HepG2 (cell line): Measurements from ENCODE around the gene TMEM62. TPM values are rescaled to one million over a fixed set of nuclear protein-coding genes. Genes with fewer than 3 reads are reported as not detected.

Experiments
- BHLHE40 ChIP-seq: IDR thresholded peaks from 2 replicates; pipeline ENCODE4 v1.6.1; 2011; ENCODE audit warnings: low read length, improper control_type of control experiment
- DR1 ChIP-seq: sonication (generic); formaldehyde crosslinking; IDR thresholded peaks from 2 replicates; pipeline ENCODE4 v1.8.0; 2021; ENCODE audit warnings: mild to moderate bottlenecking, missing genetic modification reagents, inconsistent platforms
- EED ChIP-seq: sonication (generic); formaldehyde crosslinking; IDR thresholded peaks from 2 replicates; pipeline ENCODE4 v1.5.0; 2020; ENCODE audit warnings: mild to moderate bottlenecking, missing genetic modification reagents
- FOXK1 ChIP-seq: sonication (generic); formaldehyde crosslinking; IDR thresholded peaks from 2 replicates; pipeline ENCODE4 v1.4.0; 2020; ENCODE audit warnings: low read depth, missing genetic modification reagents, borderline replicate concordance
- FOXO1 ChIP-seq: sonication (generic); formaldehyde crosslinking; IDR thresholded peaks from 2 replicates; pipeline ENCODE4 v1.4.0; 2020; ENCODE audit warnings: missing genetic modification reagents
- NFATC3 ChIP-seq: sonication (generic); formaldehyde crosslinking; IDR thresholded peaks from 2 replicates; pipeline ENCODE4 v1.5.1; 2020; ENCODE audit warnings: mild to moderate bottlenecking, missing genetic modification reagents
- NR2C2 ChIP-seq: sonication (generic); formaldehyde crosslinking; IDR thresholded peaks from 2 replicates; pipeline ENCODE4 v1.4.0; 2020; ENCODE audit warnings: missing genetic modification reagents, mild to moderate bottlenecking, moderate library complexity, borderline replicate concordance
- POLR2A ChIP-seq, 2 experiments: IDR thresholded peaks; 2 replicates each; pipeline ENCODE4 v1.6.1; 2011; ENCODE audit warnings: low read depth in 2 of 2, low read length in 2 of 2, mild to moderate bottlenecking in 1 of 2, moderate library complexity in 1 of 2; ENCODE audit not compliant: insufficient read depth in 1 of 2
- POLR2G ChIP-seq: fragments of 200-400 bp; formaldehyde crosslinking; IDR thresholded peaks from 2 replicates; pipeline ENCODE4 v1.6.1; 2018; ENCODE audit warnings: mild to moderate bottlenecking, low read depth, low read length, moderate library complexity
- SCMH1 ChIP-seq: sonication (generic); formaldehyde crosslinking; IDR thresholded peaks from 2 replicates; pipeline ENCODE4 v1.9.0; 2021; ENCODE audit warnings: missing genetic modification reagents, mild to moderate bottlenecking, borderline replicate concordance
- SNRNP70 ChIP-seq: fragments of 200-400 bp; formaldehyde crosslinking; IDR thresholded peaks from 2 replicates; pipeline ENCODE4 v1.6.1; 2017; ENCODE audit warnings: mild to moderate bottlenecking, low read depth, low read length, moderate library complexity
- SSRP1 ChIP-seq: IDR thresholded peaks from 2 replicates; pipeline ENCODE4 v1.6.1; 2016; ENCODE audit warnings: control low read depth
- TOE1 ChIP-seq: sonication (generic); formaldehyde crosslinking; IDR thresholded peaks from 2 replicates; pipeline ENCODE4 v1.4.0; 2020; ENCODE audit warnings: mild to moderate bottlenecking, missing genetic modification reagents
- ZBTB3 ChIP-seq: sonication (generic); formaldehyde crosslinking; IDR thresholded peaks from 2 replicates; pipeline ENCODE4 v1.4.0; 2020; ENCODE audit warnings: low read depth, mild to moderate bottlenecking, moderate library complexity, missing genetic modification reagents, borderline replicate concordance
- ZEB1 ChIP-seq: IDR thresholded peaks from 2 replicates; pipeline ENCODE4 v1.6.1; 2012; ENCODE audit warnings: mild to moderate bottlenecking, low read depth, inconsistent platforms; ENCODE audit not compliant: insufficient replicate concordance
- ZFYVE20 ChIP-seq: sonication (generic); formaldehyde crosslinking; IDR thresholded peaks from 2 replicates; pipeline ENCODE4 v1.8.0; 2023; ENCODE audit warnings: low read depth, mild to moderate bottlenecking, moderate library complexity, missing genetic modification reagents, borderline replicate concordance
- ZNF558 ChIP-seq: sonication (generic); formaldehyde crosslinking; IDR thresholded peaks from 2 replicates; pipeline ENCODE4 v1.9.0; 2022; ENCODE audit warnings: mild to moderate bottlenecking, missing genetic modification reagents, borderline replicate concordance
- ZNF598 ChIP-seq: sonication (generic); formaldehyde crosslinking; IDR thresholded peaks from 2 replicates; pipeline ENCODE4 v1.5.1; 2020; ENCODE audit warnings: mild to moderate bottlenecking, missing genetic modification reagents, borderline replicate concordance
- ZNF776 ChIP-seq: sonication (generic); formaldehyde crosslinking; IDR thresholded peaks from 2 replicates; pipeline ENCODE4 v1.4.0; 2020; ENCODE audit warnings: mild to moderate bottlenecking, missing genetic modification reagents
- ZSCAN12 ChIP-seq: sonication (generic); formaldehyde crosslinking; IDR thresholded peaks from 2 replicates; pipeline ENCODE4 v1.9.0; 2021; ENCODE audit warnings: mild to moderate bottlenecking, missing genetic modification reagents
- polyA plus RNA-seq, 8 experiments: library from polyadenylated mRNA; depleted of rRNA in 3 of 8; stranded (reverse) in 7 of 8; unstranded in 1 of 8; fragments of >200 nt; fragmentation: Illumina TruSeq in 4 of 8; extraction: Trizol in 4 of 8; gene quantifications; 2 replicates each; pipeline versions ENCODE4 v1.2.1 to v1.2.3, GENCODE V29; 2011 to 2016; ENCODE audit warnings: low read depth in 4 of 8, missing spikeins in 1 of 8, mixed read lengths in 1 of 8; ENCODE audit not compliant: insufficient read depth in 1 of 8
- total RNA-seq, 5 experiments: library from RNA; depleted of rRNA; stranded (reverse); fragments of >200 nt; fragmentation: Illumina TruSeq; extraction: Trizol; gene quantifications; 2 replicates each; pipeline ENCODE4 v1.2.3, GENCODE V29; 2016; ENCODE audit warnings: low read depth in 1 of 5
- TF ChIP-seq, protein P1 (sequence below): sonication (generic); formaldehyde crosslinking; IDR thresholded peaks from 2 replicates; pipeline ENCODE4 v1.4.0; 2020; ENCODE audit warnings: missing genetic modification reagents
- TF ChIP-seq, protein P2 (sequence below): sonication (generic); formaldehyde crosslinking; IDR thresholded peaks from 2 replicates; pipeline ENCODE4 v1.8.0; 2023; ENCODE audit warnings: mild to moderate bottlenecking, missing genetic modification reagents
- TF ChIP-seq, protein P3 (sequence below): sonication (generic); formaldehyde crosslinking; IDR thresholded peaks from 2 replicates; pipeline ENCODE4 v1.4.0; 2020; ENCODE audit warnings: missing genetic modification reagents, borderline replicate concordance
- TF ChIP-seq, protein P4 (sequence below): sonication (generic); formaldehyde crosslinking; IDR thresholded peaks from 2 replicates; pipeline ENCODE4; 2020; ENCODE audit warnings: missing genetic modification reagents, mild to moderate bottlenecking, borderline replicate concordance

Gene TMEM62
- total and polyA plus RNA-seq, 2 of the 13 experiments (the other 11 are each of a cell fraction or from before 2014, with no cell fraction given): 14.2 to 20.9 TPM

DNA sequence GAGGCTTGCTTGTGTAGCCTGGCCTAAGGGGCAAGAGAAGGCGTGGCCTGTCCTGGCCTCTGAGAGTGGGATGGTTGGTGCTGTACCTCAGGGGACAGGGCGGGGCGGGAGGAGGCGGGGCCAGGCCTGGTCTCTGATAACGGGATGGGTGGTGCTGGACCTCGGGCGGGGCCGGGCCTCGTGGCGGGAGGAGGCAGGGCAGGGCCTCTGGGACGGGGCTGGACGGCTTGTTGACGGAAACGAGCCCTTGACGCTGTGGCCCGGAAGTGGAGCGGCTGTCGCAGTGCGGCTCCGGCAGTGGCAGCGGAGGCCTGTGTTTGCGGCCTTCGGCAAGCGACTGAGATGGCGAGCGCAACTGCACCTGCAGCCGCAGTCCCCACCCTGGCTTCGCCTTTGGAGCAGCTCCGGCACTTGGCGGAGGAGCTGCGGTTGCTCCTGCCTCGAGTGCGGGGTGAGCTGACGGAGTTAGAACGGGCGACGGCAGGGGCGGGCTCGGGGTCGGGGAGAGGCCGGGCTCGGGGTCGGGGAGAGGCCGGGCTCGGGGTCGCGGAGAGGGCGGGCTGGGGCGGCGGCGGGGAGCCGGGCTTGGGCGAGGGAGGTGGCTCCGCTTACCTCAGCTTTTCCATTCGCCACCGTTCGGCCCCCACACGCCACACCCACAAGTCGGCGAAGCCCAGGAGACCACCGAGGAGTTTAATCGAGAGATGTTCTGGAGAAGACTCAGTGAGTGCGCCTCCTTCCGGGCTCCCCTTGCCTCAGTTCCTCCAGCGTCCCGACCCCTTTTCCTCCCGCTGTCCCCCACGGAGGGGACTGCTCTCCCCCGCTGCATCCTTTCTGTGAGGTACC is 52.0 kb downstream of the TMEM62 start, which contains the start of gene CCNDBP1 (continued):
- peak; percentile 61; the same call in 1 of the 2 replicates for TF ChIP-seq DR1 (CRISPR knock-in tag)
- TF ChIP-seq TOE1 (CRISPR knock-in tag): no peak
- no peak for TF ChIP-seq ZEB1
- TF ChIP-seq POLR2A (IDR thresholded peaks at IDR 0.05; ENCODE audit: insufficient read depth in 1 of 2, low read depth in 2 of 2, low read length in 2 of 2): peak; percentile 91 to 92
- no peak for TF ChIP-seq ZNF558 (CRISPR knock-in tag)
- TF ChIP-seq ZSCAN12 (CRISPR knock-in tag): no peak
- no peak for TF ChIP-seq SSRP1
- TF ChIP-seq EED (CRISPR knock-in tag): peak; percentile 59; the same call in 1 of the 2 replicates
- no peak for TF ChIP-seq SCMH1 (CRISPR knock-in tag)
- TF ChIP-seq FOXK1: peak; percentile 99
- TF ChIP-seq BHLHE40: no peak
- TF ChIP-seq, protein P1, sequence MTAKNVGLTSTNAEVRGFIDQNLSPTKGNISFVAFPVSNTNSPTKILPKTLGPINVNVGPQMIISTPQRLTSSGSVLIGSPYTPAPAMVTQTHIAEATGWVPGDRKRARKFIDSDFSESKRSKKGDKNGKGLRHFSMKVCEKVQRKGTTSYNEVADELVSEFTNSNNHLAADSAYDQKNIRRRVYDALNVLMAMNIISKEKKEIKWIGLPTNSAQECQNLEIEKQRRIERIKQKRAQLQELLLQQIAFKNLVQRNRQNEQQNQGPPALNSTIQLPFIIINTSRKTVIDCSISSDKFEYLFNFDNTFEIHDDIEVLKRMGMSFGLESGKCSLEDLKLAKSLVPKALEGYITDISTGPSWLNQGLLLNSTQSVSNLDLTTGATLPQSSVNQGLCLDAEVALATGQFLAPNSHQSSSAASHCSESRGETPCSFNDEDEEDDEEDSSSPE (CRISPR knock-in tag): peak; percentile 68
- TF ChIP-seq ZNF776 (CRISPR knock-in tag): peak; percentile 80
- no peak for TF ChIP-seq ZNF598 (CRISPR knock-in tag)
- TF ChIP-seq, protein P2, sequence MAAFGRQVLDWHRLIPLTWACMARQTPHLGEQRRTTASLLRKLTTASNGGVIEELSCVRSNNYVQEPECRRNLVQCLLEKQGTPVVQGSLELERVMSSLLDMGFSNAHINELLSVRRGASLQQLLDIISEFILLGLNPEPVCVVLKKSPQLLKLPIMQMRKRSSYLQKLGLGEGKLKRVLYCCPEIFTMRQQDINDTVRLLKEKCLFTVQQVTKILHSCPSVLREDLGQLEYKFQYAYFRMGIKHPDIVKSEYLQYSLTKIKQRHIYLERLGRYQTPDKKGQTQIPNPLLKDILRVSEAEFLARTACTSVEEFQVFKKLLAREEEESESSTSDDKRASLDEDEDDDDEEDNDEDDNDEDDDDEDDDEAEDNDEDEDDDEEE (CRISPR knock-in tag): peak; percentile 45; the same call in 1 of the 2 replicates
- TF ChIP-seq FOXO1: peak; percentile 87
- TF ChIP-seq, protein P3, sequence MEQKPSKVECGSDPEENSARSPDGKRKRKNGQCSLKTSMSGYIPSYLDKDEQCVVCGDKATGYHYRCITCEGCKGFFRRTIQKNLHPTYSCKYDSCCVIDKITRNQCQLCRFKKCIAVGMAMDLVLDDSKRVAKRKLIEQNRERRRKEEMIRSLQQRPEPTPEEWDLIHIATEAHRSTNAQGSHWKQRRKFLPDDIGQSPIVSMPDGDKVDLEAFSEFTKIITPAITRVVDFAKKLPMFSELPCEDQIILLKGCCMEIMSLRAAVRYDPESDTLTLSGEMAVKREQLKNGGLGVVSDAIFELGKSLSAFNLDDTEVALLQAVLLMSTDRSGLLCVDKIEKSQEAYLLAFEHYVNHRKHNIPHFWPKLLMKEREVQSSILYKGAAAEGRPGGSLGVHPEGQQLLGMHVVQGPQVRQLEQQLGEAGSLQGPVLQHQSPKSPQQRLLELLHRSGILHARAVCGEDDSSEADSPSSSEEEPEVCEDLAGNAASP: peak; percentile 36; the same call in 1 of the 2 replicates
- no peak for TF ChIP-seq ZFYVE20 (CRISPR knock-in tag)
- no peak for TF ChIP-seq NFATC3
- no peak for TF ChIP-seq SNRNP70
- TF ChIP-seq ZBTB3 (CRISPR knock-in tag): no peak
- peak; percentile 95 for TF ChIP-seq POLR2G
- TF ChIP-seq, protein P4, sequence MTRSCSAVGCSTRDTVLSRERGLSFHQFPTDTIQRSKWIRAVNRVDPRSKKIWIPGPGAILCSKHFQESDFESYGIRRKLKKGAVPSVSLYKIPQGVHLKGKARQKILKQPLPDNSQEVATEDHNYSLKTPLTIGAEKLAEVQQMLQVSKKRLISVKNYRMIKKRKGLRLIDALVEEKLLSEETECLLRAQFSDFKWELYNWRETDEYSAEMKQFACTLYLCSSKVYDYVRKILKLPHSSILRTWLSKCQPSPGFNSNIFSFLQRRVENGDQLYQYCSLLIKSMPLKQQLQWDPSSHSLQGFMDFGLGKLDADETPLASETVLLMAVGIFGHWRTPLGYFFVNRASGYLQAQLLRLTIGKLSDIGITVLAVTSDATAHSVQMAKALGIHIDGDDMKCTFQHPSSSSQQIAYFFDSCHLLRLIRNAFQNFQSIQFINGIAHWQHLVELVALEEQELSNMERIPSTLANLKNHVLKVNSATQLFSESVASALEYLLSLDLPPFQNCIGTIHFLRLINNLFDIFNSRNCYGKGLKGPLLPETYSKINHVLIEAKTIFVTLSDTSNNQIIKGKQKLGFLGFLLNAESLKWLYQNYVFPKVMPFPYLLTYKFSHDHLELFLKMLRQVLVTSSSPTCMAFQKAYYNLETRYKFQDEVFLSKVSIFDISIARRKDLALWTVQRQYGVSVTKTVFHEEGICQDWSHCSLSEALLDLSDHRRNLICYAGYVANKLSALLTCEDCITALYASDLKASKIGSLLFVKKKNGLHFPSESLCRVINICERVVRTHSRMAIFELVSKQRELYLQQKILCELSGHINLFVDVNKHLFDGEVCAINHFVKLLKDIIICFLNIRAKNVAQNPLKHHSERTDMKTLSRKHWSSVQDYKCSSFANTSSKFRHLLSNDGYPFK: no peak
- peak; percentile 90 for TF ChIP-seq NR2C2
